ENCODE data around the gene FXR1.

GRCh38 chr3:180980611-180981010, 68.1 kb downstream of the FXR1 start:
- no peak for TF ChIP-seq CTCF (IDR thresholded peaks at IDR 0.05)
- no peak for TF ChIP-seq POLR2AphosphoS5 (IDR thresholded peaks at IDR 0.05)
- TF ChIP-seq EP300 (IDR thresholded peaks at IDR 0.05) = no peak

Data from suprapubic skin (tissue), 4 donors.